ENCODE measurements around the gene CAMP.
A peak's percentile ranks its signal among the peaks of the same experiment; 100 is the strongest.
"Not testable (repeated sequence)": the region's sequence is repeated elsewhere in the genome, so short reads cannot be mapped to it uniquely, and the experiment has no call there.

The CAMP gene, protein sequence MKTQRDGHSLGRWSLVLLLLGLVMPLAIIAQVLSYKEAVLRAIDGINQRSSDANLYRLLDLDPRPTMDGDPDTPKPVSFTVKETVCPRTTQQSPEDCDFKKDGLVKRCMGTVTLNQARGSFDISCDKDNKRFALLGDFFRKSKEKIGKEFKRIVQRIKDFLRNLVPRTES

DNA sequence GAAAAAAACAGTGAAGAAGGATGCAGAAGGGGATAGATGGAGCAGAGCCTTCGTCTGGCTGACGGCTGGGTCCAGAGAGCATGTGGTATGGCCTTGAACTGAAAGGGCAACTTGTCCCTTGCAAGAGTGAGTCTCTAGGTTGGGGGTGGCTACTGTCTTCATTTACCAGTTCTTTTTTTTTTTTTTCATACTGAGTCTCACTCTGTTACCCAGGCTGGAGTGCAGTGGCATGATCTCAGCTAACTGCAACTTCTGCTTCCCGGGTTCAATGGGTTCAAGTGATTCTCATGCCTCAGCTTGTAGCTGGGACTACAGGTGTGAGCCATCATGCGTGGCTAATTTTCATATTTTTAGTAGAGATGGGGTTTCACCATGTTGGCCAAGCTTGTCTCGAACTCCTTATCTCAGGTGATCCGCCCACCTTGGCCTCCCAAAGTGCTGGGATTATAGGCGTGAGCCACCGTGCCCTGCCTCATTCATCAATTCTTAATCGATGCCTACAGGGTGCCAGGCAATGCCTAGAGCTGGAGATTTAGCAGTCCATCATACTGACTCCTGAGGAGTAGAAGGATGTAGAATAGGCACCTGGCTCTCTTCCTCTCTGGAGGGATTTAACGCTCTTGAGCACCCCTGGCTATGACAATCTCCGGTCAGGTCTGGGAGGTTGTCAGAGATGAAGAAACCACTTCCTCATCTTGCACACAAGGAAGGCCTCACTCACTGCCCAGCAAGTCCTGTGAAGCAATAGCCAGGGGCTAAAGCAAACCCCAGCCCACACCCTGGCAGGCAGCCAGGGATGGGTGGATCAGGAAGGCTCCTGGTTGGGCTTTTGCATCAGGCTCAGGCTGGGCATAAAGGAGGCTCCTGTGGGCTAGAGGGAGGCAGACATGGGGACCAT is at the start of gene CAMP:
TSS of gene CAMP (plus strand) at position 880 of the 898 bp plus-strand sequence. CDS start at position 897, 17 bp downstream.
- DNase-seq, result no peak

DNA sequence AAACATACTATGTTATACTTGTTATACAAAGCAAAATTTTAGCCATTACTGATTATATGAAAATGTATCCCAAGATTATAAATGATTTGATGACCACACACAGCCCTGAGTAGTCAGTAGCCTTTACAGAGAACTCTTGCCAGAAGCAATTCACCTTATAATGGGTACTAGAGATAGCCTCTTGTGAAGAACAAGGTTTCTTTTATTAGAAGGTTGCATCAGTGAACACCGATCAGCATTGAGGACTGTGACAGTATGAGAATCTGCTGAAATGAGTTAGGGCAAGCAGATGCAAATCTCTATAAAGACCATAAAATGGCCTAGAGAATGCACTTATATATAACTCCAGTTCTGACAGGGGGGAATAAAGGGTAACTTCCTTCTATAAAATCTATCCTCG is 45.2 kb upstream of the CAMP start:
- DNase-seq, result no peak

DNA sequence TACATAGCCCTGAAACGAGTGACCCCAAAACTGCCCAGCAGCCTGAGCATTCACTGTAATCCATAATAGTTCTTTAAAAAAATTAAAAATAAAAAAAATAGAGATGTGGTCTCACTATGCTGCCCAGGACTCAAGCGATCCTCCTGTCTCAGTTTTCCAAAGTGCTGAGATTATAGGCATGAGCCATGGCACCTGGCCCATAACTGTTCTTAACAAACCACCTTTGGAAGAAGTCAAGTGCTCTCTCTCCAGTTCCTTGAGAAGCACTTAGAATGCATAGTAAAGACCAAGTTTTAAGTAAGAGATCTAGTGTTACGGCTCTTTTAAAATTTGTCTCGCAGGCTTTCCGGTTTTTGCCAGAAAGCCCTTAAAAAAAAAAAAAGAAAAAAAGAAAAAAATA is 43.3 kb upstream of the CAMP start:
- no peak for DNase-seq

DNA sequence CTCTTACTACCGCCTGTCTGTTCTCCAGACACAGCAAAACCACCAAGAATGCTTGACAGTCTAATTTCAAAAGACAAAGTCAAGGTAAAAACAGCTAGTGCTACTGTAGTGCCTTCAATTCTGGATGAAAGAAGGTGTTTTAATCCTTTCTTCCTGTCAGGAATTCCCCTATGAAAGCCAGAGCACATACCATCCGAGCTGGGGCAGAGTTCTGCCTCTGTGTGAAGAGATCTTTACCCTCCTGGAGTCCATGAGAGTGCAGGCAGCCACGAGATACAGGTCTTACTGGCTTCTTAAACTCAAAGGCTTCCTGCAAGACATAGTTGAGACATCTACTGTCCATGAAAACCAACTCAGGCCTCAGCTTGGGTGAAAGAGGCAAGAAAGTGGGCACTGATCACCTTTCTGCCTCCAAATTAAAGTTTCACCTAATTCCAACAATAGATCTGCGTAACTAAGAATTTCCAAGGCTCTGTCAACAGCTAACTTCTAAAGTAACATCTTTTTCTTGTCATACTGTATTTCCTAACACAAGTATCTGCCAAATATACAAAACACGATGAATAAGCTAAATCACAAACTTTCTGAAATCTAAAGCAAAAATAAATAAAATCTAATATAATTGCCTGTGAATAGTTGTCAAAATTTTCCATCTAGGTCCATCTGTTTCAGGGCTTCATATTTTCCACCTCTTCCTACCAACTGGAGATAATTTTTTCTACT is 42.6 kb upstream of the CAMP start:
- no peak for DNase-seq

DNA sequence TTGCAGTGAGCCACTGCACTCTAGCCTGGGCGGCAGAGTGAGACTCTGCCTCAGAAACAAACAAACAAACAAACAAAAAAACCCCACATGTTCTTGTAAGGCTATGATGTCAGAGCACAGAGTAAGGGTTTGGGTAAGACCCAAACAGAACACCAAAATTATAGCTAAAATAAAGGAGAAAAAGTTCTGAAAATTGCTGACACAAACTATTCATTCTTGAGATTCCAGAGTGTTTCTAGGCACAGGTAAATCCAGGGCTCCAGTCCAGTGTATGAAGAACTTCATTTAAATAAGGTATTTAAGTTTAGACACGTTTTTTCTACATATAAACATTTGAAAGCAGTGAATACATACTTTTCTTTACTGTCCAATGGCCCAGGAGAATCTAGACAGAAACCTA is 39.0 kb upstream of the CAMP start:
- no peak for DNase-seq

DNA sequence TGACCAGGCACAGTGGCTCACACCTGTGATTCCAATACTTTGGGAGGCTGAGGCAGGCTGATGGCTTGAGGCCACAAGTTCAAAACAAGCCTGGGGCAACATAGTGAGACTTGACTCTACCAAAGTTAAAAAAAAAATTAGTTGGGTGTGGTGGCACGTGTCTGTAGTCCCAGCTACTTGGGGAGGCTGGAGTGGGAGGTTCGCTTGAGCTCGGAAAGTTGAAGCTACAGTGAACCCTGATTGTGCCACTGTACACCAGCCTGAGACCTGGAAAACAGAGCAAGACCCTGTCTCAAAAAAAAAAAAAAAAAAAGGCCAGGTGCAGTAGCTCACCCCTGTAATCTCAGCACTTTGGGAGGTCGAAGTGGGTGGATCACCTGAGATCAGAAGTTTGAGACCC is 38.2 kb upstream of the CAMP start:
- no peak for DNase-seq

DNA sequence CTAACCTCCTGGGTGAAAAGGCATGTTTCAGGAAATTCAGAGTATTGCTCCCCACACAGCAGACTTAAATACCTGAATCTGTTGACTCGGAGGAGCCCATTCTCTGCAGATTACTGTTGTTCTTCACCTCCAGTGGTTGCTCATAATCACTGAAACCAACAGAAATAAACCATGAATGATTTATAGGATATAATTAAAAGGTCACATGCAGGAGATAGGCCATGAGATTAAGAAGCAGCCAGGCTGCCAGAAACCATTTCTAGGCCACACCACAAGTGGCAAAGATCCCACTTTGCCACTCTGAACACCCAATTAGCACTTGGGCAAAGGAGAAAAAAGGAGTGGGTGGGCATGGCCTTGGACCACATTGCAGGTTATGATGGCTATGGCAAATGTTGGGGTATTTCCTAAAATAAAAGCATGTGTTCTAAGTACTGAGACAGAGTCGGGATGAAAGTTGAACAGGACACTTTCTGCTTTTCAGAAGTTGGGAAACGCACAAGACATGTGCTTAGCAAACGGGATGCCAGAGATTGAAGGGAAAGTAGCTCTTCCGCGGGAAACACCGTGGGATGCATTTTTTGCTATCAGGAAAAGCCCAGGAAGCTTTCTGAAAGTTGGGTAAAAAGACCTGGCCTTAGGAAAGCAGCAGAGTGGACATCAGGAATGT is 36.5 kb upstream of the CAMP start:
- no peak for DNase-seq

DNA sequence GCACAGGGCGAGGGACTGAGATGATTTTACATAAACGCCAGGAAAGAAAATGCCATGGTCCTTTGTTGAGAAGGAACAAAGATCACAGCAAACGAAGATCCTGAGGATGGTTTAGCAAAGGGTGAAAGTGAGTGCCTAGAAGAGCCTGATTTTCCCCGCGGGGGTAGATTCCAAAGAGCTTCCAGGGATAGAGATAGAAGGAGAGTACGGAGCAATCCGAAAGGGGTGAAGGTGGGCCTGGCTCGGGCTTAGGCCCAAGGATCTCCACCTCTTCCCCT is 36.1 kb upstream of the CAMP start:
- DNase-seq, result no peak

DNA sequence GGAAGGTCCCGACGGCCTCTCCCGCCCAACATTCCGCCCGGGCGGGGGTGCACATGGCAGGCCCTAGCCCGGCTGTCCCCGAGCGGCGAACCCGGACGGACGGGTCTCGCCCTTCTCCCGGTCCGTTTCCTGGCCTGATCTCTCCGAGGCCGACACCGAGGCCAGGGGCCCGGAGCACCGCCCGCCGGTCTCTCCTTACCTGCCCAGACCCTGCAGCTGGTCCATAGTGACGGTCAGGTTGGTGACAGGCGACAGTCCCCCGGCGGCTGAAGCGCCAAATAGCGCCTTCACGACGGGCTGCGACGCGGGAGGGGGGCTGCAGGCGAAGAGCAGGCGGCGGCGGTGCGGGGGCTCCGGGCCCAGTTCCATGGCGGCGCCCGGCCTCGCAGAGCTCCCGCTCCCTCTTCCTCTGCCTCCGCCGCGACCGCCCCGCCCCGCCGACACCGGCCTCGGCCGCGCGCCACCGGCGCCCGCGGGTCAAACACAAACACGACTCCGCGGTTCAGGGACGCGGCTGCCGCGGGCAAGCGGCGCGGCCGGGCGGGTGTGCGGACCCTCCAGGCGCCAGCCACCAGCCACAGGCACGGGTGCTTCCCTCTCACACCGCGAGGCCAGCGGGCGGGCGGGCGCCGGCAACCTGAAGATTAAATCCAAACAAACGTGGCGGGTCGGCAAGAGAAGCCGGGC is 35.6 kb upstream of the CAMP start:
- DNase-seq, result no peak

DNA sequence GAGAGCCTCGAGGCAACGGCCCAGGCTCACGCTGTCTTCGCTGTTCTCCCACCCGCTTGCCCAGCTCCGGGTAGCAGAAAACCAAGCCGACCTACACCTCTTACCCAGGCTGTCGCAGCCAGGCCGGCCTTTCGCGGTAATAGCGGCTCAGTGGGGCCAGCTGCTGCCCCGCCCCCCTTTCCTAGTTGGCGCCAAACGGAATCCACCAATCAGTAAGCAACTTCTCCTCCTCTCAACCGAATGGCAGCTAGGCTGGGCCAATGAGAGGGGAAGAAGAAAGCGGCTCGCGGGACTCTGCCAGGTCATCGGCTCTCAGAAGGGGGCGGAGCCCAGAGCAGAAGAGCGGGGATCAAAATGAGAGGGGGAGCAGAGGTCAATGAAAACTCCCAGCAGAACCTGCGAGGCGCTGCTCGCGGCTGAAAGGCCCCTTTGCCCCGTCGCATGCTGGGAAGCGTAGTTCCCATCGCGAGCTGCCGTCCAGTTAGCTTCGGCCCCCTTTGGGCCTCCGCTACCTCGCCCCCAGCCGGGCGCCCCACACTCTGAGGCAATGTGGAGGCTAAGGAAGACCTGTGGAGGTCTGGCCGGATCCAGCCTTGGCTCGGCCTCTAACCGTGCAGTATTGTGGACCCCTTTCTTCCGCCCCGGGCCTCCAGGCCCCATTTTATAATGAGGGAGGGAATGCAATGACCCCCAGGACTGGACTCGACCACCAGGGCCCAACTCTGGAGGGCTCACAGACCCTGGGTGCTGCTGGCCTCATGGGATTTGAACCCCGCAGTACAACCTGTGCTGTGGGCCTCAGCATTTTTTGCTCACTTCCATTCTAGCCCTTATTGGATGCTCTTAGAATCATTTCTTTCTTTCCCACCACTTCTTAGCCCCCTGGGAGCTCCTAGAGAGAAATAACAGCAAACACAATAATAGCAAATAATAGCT is 34.8 kb upstream of the CAMP start, which contains the start of gene CDC25A:
TSS of gene CDC25A (minus strand) at position 152 of the 936 bp plus-strand sequence. CDS start 470 bp downstream, outside the sequence.
- DNase-seq, result peak; percentile 92

DNA sequence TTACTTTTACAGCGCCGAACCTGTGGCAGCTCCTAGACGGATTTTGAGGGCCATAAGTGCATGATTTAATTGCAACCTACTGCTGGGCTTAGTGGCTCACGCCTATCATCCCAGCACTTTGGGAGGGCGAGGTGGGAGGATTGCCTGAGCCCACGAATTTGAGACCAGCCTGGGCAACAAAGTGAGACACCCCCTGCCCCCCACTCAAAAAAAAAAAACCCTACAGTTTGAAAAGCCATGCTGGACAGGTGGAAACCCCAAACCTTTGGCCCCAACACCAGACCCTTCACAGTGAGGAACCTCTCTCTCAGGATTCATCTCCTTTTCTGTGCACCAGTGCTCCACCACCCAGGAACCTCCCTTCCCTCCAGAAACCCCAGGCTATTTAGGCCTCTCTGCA is 34.0 kb upstream of the CAMP start:
- no peak for DNase-seq

DNA sequence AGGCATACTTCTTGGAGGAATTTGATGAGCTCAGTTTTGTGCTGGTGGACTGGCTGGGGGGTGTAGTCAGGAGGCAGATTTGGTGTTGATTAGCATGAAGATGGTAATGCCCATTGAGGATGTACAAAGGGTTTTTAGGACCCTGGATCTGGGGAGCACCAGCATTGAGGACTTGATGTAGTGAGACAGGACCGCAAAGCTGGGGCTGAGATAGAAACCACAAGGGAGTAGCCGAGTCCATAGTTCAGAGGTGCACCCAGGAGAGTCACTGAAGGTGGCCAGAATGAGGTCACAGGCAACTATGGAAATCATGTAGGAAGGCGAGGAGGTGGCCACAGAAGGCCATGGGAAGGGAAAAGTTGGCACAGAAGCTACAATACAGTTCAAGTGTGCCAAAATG is 32.4 kb upstream of the CAMP start:
- DNase-seq, result no peak

DNA sequence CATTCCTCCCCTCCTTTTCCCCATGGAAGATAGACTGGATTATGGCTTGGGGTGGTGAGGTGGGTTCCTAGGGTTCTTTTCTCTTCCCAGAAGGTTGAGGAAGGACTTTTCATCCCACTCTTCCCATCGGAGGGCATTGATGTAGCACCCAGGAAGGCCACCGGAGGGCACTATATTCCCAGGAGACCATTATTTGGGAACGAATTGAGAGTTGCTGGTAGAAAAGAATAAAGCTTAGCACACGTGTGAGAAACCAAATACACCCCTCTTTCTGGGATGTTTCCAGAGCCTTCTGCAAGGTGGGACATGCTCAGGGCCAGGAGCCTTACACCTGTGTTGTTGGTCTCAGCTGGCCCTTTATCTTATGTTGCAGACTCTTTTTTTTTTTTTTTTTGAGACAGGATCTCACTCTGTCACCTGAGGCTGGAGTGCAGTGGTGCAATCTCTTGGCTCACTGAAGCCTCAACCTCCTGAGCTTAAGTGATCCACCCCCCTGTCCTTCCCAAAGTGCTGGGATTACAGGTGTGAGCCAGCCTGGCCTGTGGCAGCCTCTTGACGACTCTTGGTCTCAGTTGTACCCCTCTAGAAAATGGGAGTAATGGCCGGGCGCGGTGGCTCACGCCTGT is 28.7 kb upstream of the CAMP start:
- no peak for DNase-seq

DNA sequence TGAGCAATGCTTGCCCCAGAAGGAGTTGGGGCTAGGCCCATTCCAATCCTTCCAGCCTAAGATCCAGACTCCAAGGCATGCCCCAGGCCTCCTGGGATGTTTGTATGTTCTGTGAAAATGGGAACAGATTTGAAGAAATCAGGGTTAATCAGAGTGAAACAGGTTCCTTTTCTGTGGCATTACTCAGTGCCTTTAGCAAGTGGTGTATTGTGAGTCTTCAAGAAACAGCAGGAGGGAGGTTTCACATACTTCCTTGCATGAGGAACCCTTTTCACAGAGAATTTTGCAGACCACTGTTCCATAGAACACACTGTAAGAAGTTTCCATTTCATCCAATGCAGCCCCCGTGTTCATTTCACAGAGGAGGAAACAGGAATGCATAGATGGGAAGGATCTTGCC is 26.7 kb upstream of the CAMP start:
- no peak for DNase-seq

DNA sequence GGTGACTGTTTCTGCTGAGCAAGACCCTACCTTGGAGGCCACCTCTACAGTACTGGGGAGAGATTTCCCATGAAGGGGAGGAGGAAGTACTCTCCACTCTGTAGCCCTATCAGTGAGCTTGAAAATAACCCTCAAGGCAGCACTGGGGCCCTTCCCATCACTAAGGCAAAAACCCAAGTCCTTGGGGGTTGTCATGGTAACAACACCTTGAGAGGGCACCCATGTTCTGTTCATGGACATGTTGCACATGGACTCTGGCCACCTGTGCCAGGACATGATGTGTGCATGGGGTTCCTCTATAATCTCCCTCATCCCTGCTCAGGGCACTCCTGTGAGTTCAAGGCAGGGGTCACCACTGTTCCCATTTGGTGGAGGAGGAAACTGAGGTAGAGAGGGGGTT is 24.2 kb upstream of the CAMP start:
- no peak for DNase-seq

DNA sequence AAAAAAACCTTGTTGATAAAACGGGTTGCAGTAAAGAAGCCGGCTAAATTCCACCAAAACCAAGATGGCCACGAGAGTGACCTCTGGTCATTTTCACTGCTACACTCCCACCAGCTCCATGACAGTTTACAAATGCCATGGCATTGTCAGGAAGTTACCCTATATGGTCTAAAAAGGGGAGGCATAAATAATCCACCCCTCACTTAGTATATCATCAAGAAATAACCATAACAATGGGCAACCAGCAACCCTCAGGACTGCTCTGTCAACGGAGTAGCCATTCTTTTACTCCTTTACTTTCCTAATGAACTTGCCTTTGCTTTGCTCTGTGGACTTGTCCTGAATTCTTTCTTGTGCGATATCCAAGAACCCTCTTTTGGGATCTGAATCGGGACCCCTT is 20.7 kb upstream of the CAMP start:
- DNase-seq, result no peak

DNA sequence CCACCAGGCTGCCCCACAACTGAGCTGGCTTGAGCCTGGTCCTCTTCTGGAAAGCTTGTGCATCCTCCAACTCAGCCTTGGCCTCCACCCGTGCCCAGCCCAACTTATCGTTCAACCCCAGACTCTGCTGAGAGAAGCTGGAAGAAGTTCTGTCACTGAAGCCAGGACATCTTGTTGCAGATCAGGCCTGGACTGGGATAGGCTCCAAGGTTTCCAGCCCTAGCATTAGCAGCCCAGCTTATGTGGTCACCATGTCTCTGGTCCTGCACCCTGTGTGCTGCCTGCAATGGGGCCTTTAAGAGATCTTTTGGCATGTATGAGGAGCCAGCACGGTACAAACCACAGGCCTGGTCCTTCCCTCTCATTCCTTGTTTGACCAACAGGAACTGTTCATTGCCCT is 15.2 kb upstream of the CAMP start:
- DNase-seq, result no peak

DNA sequence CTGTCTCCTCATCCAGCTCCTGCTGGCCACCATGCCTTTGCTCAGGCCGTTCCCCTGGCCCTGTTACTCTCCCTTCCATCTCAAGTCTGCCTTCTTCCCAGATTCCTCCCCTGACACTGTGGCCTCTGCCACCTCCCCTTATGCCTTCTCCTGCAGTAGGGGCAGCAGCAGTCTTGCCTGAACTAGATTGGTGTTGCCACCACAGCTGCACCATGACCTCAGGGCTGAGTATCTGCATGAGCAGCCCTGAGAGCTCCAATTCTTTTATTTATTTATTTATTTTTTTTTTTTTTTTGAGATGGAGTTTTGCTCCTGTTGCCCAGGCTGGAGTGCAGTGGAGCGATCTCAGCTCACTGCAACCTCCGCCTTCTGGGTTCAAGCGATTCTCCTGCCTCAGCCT is 13.8 kb upstream of the CAMP start:
- DNase-seq, result no peak

DNA sequence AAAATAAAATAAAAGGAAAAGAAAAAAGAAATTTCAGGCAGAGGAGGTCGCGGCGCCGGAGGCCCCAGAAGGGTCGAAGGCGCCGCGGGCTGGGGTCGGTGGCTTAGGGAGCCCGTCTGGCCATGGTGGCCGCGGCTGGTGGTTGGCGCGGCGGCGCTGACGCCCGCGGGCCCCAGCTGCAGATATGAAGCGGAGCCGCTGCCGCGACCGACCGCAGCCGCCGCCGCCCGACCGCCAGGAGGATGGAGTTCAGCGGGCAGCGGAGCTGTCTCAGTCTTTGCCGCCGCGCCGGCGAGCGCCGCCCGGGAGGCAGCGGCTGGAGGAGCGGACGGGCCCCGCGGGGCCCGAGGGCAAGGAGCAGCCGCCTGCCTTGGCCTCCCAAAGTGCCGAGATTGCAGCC is 12.8 kb upstream of the CAMP start:
- not testable (repeated sequence) for DNase-seq

DNA sequence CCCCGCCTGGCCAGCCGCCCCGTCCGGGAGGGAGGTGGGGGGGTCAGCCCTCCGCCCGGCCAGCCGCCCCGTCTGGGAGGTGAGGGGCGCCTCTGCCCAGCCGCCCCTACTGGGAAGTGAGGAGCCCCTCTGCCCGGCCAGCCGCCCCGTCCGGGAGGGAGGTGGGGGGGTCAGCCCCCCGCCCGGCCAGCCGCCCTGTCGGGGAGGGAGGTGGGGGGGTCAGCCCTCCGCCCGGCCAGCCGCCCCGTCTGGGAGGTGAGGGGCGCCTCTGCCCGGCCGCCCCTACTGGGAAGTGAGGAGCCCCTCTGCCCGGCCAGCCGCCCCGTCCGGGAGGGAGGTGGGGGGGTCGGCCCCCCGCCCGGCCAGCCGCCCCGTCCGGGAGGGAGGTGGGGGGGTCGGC is 11.5 kb upstream of the CAMP start:
- not testable (repeated sequence) for DNase-seq

DNA sequence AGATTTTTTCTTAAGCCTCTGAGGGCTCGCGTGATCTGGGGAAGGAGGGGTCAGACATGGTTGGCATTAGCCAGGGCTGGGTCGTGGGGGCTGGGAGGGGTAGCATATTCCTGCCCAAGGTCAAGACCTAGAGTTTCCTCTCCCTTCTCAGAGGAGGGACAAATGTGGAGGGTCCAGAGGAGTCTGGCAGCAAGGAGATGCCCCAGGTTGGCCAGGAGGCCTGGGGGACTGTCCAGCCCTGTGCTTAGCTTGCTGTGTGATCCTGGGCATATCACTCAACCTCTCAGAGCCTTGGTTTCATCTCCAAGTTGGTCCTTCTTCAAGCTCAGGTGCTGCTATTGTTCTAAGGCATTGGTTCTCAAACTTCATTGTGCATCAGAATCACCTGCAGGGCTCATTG is 9.1 kb upstream of the CAMP start:
- no peak for DNase-seq

All from activated gamma-delta T cell treated with Interleukin-2 at 50 U/mL for 16 hours (primary cell).